Stimulated activated CD8-positive, alpha-beta memory T cell treated with anti-CD3 and anti-CD28 coated beads, Interleukin-12 subunit alpha, Interleukin-12 subunit beta, amount 100 ng/mL, for 24 hours (primary cell): ENCODE results near the gene BTNL3.
"Not testable (repeated sequence)": the region's sequence is repeated elsewhere in the genome, so short reads cannot be mapped to it uniquely, and the experiment has no call there.

Source experiments
- DNase-seq: peaks from one replicate; pipeline ENCODE4 v3.0.0-alpha.2; 2020; ENCODE audit errors: extremely low read depth

BTNL3 gene, protein sequence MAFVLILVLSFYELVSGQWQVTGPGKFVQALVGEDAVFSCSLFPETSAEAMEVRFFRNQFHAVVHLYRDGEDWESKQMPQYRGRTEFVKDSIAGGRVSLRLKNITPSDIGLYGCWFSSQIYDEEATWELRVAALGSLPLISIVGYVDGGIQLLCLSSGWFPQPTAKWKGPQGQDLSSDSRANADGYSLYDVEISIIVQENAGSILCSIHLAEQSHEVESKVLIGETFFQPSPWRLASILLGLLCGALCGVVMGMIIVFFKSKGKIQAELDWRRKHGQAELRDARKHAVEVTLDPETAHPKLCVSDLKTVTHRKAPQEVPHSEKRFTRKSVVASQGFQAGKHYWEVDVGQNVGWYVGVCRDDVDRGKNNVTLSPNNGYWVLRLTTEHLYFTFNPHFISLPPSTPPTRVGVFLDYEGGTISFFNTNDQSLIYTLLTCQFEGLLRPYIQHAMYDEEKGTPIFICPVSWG

GRCh38 chr5:180988592-180988991 is at the start of gene BTNL3:
Gene BTNL3, plus strand, starts transcription at chr5:180988846. Its CDS starts 183 bp downstream, at chr5:180989029.
- no peak for DNase-seq

DNA sequence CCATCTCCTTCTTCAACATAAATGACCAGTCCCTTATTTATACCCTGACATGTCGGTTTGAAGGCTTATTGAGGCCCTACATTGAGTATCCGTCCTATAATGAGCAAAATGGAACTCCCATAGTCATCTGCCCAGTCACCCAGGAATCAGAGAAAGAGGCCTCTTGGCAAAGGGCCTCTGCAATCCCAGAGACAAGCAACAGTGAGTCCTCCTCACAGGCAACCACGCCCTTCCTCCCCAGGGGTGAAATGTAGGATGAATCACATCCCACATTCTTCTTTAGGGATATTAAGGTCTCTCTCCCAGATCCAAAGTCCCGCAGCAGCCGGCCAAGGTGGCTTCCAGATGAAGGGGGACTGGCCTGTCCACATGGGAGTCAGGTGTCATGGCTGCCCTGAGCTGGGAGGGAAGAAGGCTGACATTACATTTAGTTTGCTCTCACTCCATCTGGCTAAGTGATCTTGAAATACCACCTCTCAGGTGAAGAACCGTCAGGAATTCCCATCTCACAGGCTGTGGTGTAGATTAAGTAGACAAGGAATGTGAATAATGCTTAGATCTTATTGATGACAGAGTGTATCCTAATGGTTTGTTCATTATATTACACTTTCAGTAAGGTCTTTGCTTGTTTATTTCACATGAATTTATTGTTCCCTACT is 38.2 kb upstream of the BTNL3 start:
- no peak for DNase-seq

DNA sequence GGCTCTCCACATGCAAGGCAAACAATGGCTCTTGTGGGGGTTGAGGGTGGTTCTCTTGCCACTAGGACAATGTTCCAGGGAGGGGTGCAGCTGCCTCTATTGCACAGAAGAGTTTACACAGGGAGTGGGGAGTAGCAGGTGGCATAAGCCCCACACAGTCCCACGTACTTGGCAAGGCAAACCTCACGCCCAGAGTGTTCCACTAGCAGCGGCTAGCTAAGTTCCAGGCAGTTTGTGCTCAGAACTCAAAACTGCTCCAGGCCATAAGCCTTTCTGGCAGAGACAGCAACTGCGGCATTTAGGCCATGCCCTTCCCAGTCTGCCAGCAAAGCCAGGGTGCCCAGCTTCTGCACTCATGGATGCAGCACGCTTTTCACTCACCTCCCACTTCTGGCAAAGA is 29.0 kb upstream of the BTNL3 start:
- no peak for DNase-seq

- DNase-seq: no peak
Observed at GRCh38 chr5:180960209-180960608, 28.4 kb upstream of the BTNL3 start.

GRCh38 chr5:180969406-180969805 is 19.2 kb upstream of the BTNL3 start:
- no peak for DNase-seq

DNA sequence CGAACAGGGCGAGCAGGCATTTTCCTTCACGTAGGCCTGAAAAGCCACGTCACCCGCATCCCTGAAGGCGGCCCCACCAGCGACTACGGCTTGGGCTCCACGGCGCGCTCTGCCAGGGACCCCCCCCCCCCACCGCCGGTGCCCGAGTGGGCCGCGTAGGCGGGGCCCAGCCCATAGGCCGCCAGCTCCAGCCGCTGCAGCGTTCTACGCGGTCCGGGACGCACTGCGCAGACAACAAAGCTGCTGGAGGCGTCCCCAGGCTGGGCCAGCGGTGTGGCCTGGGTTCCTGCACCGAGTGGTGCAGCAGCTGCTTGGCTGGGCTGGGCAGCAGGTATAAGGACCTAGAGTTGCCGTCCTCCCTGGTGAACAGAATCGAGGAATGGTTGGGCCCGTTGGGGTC is 18.3 kb upstream of the BTNL3 start:
- DNase-seq: no peak

DNA sequence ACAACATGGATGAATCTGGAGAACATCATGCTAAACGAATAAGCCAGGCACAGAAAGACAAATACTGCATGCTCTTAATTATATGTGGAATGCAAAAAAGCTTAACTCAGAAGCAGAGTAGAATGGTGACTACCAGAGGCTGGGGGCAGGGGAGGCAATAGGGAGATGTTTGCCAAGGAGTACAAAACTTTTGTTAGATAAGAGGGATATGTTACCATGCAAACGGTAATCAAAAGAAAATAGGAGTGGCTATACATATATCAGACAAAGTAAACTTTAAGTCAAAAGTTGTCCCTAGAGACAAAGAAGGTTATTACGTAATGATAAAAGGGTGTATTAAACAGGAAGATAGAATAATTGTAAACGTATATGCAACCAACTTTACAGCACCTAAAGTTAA is 17.8 kb upstream of the BTNL3 start:
- no peak for DNase-seq

DNA sequence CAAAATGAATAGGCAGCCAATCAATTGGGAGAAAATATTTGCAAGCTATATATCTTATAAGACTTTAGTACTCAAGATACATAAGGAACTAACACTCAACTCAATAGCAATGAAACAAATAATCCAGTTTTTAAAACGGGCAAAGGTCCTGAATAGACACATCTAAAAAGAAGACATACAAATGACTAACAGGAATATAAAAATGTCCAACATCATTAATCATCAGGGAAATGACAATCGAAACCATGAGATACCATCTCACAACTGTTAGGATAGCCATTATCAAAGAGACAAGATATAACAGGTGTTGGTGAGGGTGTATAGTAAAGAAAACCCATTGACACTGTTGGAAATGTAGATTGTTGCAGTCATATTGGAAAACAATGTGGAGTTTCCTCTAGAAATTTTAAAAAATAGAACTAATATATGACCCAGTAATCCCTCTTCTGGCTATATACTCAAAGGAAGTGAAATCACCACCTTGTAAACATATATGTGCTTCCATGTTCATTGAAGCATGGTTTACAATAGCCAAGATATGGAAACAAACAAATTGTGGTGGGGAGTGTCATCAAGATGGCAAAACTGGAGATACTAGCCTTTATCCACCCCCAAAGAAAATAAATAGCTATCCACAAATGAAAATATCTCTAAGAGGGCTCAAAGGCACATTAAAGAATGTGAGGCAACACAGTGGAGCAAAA is 13.9 kb upstream of the BTNL3 start:
- DNase-seq: no peak

- no peak for DNase-seq
Observed at GRCh38 chr5:180975338-180975737, 13.3 kb upstream of the BTNL3 start.

DNA sequence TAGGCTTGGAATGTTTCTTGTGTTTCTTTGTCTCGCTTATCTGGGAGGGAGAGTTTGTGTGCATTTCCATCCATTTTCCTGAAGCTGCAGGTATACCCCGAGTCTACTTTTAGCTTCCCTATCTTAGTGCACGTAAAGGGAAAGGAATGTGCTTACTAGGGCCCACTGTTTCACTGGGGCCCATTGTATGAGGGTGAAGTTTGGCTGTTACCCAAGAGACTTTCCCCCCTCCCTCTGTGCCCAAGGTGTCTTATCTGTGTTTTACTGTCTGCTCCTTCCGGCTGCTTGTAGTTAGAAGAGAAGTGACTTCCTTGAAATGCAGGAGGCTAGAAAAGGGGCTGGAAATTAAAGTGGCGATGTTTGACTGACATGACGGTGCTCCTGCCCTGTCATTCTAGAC is 12.1 kb upstream of the BTNL3 start:
- DNase-seq: no peak

DNA sequence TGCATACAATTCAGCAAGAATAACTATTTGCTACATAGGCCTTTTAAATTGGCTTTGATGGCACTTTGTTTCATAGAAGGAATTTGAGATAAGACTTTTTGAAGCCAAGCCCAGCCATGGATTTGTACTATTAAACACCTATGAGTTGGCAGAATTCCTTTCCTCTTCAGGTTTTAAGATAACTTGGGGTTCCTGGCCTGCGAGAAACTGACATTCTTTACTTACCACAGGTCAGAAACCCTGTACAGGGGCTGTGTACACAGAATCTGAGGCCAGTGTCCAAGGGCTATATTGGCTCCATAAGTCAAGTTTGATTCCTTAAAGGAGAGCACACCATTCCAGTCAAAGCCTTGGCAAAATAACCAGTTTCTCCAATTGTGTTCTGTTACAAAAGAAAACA is 10.8 kb upstream of the BTNL3 start:
- DNase-seq: no peak

GRCh38 chr5:180982008-180982741 is 6.5 kb upstream of the BTNL3 start:
- DNase-seq: no peak

GRCh38 chr5:180988016-180988415 is 630 bp upstream of the BTNL3 start:
- DNase-seq: no peak

DNA sequence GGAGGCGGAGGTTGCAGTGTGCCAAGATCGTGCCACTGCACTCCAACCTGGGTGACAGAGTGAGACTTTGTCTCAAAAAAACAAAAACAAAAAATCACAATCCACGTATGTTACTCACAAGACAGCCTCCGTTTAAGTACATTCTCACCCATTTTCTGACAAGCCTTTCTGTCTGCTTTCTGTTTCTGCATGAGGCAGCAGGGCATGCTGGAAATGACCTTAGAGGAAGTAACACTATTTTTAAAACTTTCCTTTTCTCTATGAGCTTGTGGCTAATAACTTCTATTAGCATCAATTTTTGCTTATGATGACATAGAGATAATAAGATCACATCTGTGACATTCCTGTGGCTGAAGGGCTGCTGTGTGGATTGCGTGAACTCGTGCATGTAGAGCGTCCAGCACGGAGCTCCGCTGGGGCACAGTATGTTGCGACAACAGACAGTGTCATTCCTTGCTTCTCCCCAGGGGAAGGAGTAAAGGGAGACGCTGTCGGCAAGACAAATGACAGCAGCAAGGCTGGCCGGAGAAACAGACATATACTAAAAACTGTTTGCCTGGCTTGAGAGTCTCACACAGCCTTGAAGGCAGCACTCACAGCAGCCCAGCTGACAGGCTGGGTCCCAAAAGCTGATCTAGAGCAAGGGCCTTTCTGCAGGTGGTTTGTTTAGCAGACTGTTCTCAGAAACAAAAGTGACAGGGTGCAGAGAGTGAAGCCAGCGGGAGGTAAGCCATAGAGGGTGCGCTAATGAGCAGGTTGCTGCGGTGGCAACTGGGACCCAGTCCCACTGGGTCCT is 1.6 kb downstream of the BTNL3 start:
- no peak for DNase-seq

DNA sequence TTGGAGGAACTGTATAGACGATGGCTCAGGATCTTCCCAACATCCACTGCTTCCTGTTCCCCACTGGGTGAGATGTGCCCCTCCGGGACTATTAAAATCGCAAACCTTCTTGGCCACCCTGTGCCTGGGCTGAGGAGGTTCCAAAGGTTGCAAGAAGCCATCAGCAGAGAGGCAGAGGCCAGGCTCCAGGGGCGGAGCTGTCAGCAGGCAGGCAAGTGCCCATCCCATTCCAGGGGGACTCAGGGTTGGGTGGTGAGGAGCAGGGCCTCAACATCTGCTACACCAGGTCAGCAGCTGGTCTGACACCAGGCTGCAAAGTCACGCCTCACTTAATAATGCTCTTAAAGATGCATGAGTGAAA is 2.2 kb downstream of the BTNL3 start:
- no peak for DNase-seq

DNA sequence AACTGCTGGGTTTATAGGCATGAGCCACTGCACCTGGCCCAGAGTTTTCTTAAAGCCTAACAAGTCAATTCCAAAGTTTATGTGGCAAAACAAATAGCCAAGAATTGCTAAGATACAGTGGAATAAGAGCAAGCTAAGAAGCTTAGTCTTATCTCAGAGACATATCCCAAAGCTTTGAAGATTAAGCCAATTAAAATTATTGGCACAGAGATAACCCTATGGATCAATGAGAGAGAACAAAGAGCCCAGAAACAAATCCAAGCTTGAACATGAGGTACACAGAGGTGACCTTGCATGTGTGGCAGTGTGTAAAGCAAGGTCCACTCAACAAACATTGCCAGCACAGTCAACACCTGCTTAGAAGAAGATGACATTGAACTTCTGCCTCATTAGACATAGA is 13.3 kb downstream of the BTNL3 start:
- no peak for DNase-seq

GRCh38 chr5:181005791-181006190 is 17.1 kb downstream of the BTNL3 start:
- no peak for DNase-seq

GRCh38 chr5:181008136-181008535 is 19.5 kb downstream of the BTNL3 start:
- DNase-seq: no peak

- not testable (repeated sequence) for DNase-seq
Observed at GRCh38 chr5:181010018-181010417, 21.4 kb downstream of the BTNL3 start.

- not testable (repeated sequence) for DNase-seq
Observed at GRCh38 chr5:181014654-181015053, 26.0 kb downstream of the BTNL3 start.

GRCh38 chr5:181017448-181017847 is 28.8 kb downstream of the BTNL3 start:
- not testable (repeated sequence) for DNase-seq
